ENCODE data around the gene FOSL1.
"Not testable (repeated sequence)": the region's sequence is repeated elsewhere in the genome, so short reads cannot be mapped to it uniquely, and the experiment has no call there.

The FOSL1 gene

GRCh38 chr11:65894034-65894591 lies 6.1 kb downstream of the FOSL1 start:
- no peak for FAIRE-seq

- no peak for FAIRE-seq
Observed at GRCh38 chr11:65892661-65893317, 7.4 kb downstream of the FOSL1 start.

- FAIRE-seq = not testable (repeated sequence)
Observed at GRCh38 chr11:65892137-65892540, 8.0 kb downstream of the FOSL1 start.

- FAIRE-seq = no peak
Observed at GRCh38 chr11:65891219-65892136, 8.7 kb downstream of the FOSL1 start.

GRCh38 chr11:65890324-65891218 lies 9.6 kb downstream of the FOSL1 start, which contains the start of gene CCDC85B:
CCDC85B (plus strand) TSS chr11:65890673; CDS start chr11:65890784, 111 bp downstream.
- no peak for FAIRE-seq

GRCh38 chr11:65888163-65888814 lies 11.9 kb downstream of the FOSL1 start, which contains the start of gene FIBP:
FIBP (minus strand) TSS chr11:65888471; CDS start chr11:65888418, 53 bp downstream.
- no peak for FAIRE-seq

GRCh38 chr11:65887723-65888162 lies 12.4 kb downstream of the FOSL1 start:
- FAIRE-seq = no peak

GRCh38 chr11:65886826-65887722 lies 13.1 kb downstream of the FOSL1 start:
- FAIRE-seq = no peak

GRCh38 chr11:65885808-65886536 lies 14.2 kb downstream of the FOSL1 start:
- no peak for FAIRE-seq

- no peak for FAIRE-seq
Observed at GRCh38 chr11:65885231-65885630, 15.0 kb downstream of the FOSL1 start.

- FAIRE-seq = no peak
Observed at GRCh38 chr11:65884716-65885092, 15.5 kb downstream of the FOSL1 start.

GRCh38 chr11:65883786-65884715 lies 16.1 kb downstream of the FOSL1 start:
- FAIRE-seq = no peak

- no peak for FAIRE-seq
Observed at GRCh38 chr11:65883058-65883761, 17.0 kb downstream of the FOSL1 start.

- no peak for FAIRE-seq
Observed at GRCh38 chr11:65882120-65883057, 17.8 kb downstream of the FOSL1 start.

GRCh38 chr11:65880844-65881421 lies 19.3 kb downstream of the FOSL1 start:
- no peak for FAIRE-seq

GRCh38 chr11:65880027-65880426 lies 20.2 kb downstream of the FOSL1 start:
- no peak for FAIRE-seq

- FAIRE-seq = no peak
Observed at GRCh38 chr11:65879617-65880016, 20.6 kb downstream of the FOSL1 start, which contains the start of gene CTSW. CTSW (plus strand) TSS chr11:65879837; CDS start chr11:65879855, 18 bp downstream.

All from TTC549 (cell line).